Activated CD8-positive, alpha-beta memory T cell treated with anti-CD3 and anti-CD28 coated beads, Interleukin-2, amount 50 U/mL, for 24 hours (primary cell): ENCODE results near the gene INSM1.

ENCODE experiments used
- DNase-seq: peaks from one replicate; pipeline ENCODE4 v3.0.0-alpha.2; 2020; ENCODE audit errors: extremely low read depth

The INSM1 gene

DNA sequence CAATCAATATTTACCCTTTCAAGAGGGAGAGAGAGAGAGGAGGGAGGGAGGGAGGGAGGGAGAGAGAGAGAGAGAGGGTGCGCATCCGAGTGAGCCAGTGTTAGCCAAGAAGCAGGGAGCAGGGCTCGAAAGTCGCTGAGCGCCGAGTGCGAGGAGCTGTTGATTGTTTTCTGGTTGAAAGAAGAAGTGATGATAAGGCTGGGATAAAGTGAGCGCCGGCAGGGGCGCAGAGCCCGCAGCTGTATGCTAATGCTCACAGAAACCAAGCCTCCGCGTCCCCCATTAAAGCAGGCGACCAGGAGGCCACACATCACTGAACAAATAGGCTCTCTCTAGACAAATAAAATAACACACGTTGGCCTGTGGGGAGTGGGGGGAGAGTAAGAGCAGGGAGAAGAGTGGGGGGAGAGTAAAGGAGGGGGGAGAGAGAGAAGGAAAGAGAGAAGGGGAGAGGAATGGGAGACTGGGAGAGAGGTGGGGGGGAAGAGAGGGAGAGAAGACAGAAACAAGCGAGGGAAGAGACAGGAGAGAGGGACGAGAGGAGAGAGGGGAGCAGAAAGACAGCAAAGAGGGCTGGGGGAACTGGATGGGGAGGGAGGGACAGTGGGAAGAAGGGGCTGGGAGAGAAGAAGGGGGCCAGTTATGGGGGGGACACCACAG is 5.0 kb upstream of the INSM1 start:
- DNase-seq, result no peak

DNA sequence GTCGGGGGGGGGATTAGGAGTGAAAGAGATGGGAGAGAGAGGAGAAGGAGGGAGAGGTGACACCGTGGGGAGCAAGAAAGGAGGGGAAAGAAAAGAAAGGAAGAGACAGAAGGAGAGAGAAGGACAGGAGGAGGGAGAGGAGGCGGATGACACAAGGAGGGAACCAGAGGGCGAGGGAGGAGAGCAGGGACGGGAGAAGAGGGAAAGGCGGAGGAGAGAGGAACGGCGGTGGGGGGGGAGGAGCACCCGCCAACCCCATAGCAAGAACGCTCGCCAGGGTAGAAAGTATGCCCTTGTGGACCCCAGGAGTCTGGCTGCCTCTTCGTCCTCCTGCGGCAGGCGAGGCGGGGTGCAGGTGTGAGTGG is 4.5 kb upstream of the INSM1 start:
- no peak for DNase-seq

DNA sequence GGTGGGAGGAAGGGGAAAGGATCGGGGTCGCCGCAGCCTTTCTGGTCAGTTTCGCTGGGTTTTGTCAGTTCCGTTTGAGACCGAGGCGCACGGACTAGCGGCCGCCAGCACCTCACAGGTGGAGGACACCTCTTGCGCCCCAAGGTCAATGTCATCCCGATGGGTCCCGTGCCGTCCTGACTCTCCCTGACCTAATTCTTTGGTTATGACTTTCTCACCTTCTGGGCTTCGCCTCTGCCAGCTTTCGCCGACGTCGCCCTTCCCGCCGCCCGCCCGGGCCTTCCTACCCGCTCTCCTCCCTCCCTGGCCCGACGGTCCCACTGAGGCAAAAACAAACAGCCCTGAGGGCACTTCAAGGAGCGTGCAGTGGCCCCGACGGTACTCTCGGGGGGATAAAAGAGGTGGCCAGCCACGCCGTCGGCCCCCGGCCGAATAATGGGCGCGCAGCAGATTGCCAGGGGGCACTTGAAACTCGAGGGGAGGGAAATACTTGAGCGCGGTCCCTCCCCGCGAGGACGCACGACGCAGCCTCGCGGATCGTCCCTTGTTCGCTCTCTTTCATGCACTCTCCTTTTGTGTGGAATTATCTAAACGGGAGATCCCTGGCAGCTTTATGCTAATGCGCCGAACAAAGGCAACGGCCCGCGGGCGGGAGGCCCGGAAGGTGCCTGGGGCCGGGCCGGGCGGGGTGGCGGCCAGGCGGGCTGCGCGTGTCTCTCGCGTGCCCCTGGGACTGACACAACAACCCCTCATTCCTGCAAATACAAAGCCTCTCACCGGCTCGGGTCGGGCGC is 3.9 kb upstream of the INSM1 start:
- DNase-seq, result no peak

DNA sequence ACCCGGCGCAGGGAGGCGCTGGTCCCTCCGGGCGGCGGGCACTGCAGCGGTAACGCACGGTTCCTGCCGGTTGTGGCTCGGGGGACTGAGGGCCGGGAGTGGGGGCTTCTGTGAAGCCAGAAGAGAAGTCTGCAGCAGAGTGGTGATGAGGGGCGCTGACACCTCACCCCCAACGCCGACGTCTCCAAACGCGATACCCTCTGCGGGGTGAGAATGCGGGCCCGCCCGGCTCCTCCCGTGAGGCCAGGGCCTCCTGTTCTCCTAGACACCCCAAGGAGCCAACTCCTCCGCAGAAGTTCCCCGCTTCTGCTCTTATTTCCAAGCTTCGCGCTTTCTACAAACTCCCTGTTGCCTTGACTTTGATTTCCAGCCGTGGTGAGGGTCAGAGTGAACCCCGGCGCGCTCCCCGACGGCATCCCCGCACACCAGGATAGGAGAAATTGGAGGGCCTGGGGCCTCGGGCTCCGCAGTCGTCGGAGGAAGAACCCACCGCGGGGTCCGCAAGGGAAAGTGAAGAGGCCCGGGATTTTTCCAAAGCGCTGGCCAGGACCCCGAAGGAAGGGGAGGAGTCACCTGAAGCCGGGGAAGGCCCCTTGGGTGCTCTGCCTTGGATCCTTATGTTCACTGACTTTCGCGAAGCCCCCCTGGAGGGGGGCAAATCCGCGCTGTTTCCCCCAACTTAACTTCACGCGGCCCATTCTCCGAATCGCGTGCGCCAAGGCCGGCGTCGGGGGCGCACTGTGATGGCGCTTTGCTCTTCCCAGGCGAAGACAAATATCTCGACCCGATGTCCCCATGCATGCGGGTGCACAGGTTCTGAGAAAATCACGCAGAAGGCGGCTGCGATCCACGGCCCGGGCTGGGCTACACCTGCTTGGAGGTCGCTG is 3.1 kb upstream of the INSM1 start:
- no peak for DNase-seq

DNA sequence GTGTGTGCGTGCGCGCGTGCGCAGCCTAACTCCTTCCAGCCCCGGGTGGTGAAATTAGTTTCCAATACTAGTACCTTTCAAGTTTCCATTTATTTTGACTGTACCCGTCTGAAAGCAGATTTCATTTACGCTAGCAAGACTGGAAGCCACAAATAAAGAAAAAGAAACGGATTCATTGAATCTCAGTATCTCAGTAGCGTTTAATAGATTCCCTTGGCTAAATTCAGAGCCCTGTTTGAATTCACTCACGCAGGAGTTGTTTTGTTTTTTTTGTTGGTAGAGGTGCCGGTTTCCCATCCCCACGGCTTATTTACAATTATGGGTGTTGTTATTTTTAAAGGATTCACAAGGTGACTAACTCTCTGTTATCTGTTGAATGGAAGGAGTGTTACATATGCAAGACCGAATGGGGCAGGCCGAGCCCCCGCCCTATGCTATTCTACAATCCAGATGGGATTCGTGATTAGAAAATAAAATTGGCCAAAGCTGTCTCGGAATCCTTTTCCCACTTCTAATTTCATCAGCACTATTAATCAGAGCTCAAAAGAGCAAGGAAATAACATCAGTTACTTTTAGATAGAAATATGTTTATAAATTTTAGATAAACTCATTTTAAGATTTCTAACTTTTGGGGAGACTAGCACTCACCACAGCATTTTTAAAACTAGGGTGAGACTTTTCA is 2.3 kb upstream of the INSM1 start:
- DNase-seq, result no peak

DNA sequence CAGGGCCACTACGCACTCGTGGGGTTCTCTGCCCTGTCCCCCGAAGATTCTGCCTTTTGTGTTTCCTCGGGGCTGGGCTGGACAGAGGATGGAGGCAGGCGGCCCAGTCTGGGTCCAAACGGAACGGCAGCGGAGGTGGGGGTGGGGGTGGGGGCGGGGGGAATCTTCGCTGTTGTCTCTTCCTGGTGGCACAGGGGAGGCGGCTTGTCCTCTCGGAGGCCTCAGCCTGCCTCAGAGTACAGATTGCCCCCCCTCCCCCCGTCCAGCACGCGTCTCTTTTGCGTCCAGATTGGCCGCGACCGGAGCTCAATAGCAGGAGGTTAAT is 1.4 kb upstream of the INSM1 start:
- DNase-seq, result no peak

DNA sequence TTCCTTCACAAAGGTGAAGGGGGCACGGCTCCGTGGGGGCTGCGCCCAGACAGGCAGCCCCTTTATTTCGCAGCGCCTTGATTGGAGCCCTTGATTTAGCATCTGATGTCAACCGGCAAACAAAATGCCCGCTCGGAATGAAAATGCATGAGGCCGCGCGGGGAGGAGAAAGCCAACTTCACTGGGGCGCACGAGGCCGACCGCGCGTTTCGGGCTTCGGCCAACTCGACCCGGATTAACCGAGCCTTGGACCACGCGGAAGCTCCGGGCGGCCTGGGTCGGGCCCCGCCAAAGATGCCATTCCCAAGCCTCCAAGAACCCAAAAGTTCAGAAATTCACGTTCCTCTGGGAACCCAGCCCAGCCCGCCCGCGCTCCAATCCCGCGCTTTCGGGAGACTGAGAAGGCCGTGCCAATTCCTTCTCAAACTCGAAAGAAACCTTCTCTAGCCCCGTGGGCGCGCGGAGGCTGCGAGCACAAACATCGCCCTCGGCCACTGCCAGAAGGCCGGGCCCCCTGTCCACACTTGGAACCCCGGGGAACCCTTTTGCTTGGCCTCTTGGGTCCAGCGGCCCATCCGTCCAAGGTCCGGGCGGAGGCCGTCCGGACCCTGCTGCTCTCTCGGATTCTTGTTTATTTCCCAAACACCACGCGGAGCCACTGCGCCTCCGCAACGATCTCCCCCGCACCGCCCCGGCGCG is 879 bp upstream of the INSM1 start:
- no peak for DNase-seq

DNA sequence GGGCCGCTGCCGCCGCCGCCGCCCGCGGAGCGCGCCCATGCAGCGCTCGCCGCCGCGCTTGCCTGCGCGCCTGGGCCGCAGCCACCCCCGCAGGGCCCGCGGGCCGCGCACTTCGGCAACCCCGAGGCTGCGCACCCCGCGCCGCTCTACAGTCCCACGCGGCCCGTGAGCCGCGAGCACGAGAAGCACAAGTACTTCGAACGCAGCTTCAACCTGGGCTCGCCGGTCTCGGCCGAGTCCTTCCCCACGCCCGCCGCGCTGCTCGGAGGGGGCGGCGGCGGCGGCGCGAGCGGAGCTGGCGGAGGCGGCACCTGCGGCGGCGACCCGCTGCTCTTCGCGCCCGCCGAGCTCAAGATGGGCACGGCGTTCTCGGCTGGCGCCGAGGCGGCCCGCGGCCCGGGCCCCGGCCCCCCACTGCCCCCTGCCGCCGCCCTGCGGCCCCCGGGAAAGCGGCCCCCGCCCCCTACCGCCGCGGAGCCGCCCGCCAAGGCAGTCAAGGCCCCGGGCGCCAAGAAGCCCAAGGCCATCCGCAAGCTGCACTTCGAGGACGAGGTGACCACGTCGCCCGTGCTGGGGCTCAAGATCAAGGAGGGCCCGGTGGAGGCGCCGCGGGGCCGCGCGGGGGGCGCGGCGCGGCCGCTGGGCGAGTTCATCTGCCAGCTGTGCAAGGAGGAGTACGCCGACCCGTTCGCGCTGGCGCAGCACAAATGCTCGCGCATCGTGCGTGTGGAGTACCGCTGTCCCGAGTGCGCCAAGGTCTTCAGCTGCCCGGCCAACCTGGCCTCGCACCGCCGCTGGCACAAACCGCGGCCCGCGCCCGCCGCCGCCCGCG is 730 bp downstream of the INSM1 start:
- no peak for DNase-seq

DNA sequence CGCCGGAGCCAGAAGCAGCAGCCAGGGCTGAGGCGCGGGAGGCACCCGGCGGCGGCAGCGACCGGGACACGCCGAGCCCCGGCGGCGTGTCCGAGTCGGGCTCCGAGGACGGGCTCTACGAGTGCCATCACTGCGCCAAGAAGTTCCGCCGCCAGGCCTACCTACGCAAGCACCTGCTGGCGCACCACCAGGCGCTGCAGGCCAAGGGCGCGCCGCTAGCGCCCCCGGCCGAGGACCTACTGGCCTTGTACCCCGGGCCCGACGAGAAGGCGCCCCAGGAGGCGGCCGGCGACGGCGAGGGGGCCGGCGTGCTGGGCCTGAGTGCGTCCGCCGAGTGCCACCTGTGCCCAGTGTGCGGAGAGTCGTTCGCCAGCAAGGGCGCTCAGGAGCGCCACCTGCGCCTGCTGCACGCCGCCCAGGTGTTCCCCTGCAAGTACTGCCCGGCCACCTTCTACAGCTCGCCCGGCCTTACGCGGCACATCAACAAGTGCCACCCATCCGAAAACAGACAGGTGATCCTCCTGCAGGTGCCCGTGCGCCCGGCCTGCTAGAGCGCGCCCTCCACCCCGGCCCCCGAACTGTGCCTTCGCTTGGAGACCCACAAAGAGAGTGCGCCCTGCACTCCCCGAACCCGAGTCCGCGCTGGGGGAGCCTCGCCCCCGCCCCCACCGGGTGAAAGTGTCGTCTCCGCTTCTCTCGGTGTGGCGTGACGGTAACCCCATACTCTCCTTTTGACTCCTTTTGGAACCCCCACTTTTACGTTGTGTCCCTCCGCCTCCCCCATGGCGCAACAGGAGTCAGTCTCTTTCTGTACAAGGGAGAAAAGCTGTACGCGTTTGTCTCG is 1.6 kb downstream of the INSM1 start:
- DNase-seq, result no peak

DNA sequence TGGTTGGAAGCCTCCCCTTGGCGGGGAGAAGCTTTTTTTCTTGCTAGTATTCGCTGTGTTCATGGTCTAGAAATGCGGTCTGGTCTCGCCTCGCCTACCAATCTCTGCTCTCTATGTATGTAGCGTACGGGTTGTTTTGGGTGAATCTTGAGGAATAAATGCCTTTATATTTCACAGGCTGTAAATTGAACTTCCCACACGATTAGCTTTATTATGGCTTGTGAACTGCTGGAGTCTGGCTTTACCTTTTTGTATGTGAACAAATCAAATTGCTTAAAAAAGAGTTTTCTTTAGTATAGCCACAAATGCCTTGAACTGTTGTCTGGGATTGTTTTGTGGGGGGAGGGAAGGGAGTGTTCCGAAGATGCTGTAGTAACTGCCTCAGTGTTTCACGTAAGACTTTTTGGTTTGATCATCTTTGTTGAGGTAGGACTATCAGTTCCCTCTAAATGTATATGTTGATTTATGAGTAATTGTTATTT is 2.2 kb downstream of the INSM1 start:
- no peak for DNase-seq

DNA sequence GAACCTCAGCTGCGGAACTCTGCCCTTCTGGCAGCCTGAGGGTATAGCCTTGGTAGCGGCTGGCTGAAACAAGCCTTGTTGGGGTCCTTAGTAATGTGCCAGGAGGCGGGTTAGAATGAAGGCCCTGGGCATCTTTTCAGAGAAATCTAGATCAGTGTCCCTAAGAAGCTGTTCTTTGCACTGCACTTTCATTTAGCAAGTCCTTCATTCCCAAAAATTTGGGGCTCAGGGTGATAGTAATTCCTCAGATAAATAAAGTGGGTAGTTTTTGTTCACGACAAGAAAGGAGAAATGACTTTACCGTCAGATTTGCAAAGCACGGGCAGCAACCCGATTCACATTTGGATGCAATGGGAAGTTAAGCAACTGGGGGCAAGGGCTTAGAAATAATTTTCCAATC is 3.2 kb downstream of the INSM1 start:
- DNase-seq, result no peak

DNA sequence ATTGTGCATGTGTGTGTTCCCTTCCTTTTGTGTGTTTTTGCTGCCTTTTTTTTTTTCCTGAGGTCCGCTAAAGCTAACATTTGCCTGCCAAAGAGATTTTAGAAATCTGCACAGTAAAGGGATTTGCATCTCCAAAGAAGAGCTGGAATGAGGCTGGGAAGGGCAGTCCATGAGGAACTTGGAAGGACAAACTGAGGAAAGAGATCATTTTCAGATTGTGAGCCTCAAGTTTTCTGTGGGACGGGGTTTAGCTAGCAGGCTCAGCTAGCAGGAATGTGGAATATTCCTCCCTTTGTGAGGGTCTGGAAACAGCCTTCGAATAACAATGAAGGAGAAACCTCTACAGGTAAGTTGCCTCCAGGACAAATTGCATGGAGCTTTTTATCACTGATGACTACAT is 3.8 kb downstream of the INSM1 start:
- DNase-seq, result no peak

DNA sequence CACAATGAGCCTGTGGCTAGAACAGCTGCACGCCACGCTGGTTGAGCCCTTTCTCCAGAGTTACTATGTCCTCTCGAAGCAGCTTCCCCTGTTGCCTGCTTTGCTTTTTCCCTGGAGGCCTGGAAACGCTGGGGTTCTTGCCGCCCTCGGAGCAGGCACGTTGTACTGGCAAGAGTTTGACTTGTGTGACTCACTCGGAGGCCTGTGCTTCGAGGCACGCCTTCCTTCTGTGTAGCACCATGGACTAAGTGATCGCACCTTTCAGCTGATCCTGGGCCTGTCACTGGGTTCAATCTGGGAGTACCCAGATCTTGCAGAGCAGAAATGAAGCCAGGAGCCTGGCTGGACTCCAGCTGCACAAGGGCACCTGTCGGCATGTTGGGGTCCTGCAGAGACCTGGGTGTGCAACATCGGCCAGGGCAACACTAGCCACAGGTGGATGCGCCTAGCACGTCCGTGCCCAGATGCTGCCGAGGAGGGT is 5.2 kb downstream of the INSM1 start:
- DNase-seq, result no peak

DNA sequence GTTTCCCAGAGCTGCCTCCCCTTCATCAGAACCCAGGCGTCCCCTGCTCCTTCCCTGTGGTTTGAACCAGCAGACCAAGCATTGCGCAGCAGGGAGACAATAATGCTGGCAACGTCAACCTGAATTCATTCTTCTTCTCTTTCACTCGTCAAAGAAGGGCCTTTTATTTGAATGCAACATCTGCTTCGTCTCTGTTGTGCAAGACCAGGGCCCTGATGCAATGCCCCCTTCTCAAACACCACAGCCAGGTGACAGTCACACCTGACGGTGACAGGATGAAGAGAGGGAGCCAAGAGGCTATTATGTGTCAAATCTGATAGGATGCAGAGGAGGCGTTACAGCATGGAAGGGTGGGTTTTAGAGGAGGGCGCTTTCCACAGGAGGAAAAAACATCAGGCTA is 8.0 kb downstream of the INSM1 start:
- no peak for DNase-seq

DNA sequence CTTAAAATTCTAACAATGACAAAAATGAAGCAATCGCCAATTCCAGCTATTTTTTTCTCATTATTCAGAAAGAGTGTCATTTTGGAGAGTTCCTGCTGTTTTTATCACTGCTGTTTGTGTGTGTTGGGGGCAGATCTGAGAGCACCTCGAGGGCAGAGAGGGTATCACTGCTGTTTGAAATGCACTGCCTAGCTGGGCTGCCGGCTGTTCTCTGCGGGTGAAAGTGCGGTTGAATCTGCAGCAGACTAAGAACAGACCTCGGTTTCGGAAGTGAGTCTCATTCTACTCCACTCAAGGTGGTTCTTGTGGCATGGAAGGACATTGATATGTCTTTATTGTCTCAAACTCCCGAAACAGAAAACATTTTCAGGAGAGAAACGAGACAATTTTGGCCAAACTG is 18.3 kb downstream of the INSM1 start:
- DNase-seq, result no peak

DNA sequence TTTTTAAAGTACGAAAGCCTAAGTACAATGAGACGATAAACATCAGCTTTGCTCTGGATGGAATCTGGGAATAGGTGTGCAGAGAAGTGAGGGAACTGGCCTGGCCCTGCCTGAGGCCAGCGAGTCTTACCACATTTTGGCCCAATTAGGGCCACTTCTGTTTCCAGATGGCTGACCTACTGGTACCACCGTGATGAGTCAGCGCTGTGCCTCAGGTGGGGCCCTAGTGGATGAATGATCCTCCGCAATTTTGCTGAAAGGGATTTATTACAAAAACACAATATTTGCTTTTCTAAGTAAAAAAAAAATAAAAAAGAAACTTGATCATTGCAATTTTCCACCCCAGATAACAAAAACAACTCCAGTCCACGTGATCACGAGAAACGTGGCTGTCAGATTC is 22.5 kb downstream of the INSM1 start:
- DNase-seq, result no peak

DNA sequence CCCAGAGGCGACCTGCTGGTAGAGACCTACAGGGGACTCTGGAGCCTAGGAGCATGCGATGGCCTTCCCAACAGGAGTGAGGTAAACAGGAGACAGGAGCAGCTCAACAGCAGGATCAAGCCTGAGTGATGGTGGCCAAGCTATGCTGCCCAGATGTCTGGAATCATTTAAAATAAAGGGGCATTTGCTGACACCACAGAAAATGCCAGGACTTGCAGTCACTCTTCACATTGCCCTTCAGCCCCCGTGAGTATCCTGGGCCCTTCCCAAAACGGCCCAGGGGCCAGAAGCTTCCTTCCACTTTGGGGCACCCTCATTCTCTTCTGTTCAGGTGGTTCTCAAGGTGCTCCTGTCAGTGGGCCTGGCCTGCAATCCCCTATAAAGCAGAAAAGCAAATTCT is 23.2 kb downstream of the INSM1 start:
- no peak for DNase-seq

DNA sequence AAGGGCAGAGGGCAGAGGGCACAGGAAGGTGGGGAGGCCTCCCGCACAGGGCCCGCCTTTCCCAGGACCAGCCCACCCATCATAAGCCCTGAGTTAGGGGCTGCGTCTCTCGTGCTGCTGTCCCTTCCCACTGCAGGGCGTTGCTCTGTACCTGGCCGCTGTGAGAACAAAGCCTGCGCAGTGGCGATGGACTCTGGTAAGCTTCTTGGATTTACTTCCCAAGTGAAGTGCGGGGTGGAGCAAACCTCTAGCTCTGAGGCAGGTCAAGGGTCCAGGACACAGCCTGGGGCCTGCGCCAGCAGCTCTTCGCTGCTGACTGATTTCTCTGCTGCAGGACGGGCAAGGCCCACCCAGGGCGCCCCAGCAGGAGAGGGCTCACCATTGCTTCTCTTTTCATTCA is 23.9 kb downstream of the INSM1 start:
- no peak for DNase-seq
